ENCODE results near the gene RAB19.
"Not testable (repeated sequence)": the region's sequence is repeated elsewhere in the genome, so short reads cannot be mapped to it uniquely, and the experiment has no call there.

Gene RAB19

DNA sequence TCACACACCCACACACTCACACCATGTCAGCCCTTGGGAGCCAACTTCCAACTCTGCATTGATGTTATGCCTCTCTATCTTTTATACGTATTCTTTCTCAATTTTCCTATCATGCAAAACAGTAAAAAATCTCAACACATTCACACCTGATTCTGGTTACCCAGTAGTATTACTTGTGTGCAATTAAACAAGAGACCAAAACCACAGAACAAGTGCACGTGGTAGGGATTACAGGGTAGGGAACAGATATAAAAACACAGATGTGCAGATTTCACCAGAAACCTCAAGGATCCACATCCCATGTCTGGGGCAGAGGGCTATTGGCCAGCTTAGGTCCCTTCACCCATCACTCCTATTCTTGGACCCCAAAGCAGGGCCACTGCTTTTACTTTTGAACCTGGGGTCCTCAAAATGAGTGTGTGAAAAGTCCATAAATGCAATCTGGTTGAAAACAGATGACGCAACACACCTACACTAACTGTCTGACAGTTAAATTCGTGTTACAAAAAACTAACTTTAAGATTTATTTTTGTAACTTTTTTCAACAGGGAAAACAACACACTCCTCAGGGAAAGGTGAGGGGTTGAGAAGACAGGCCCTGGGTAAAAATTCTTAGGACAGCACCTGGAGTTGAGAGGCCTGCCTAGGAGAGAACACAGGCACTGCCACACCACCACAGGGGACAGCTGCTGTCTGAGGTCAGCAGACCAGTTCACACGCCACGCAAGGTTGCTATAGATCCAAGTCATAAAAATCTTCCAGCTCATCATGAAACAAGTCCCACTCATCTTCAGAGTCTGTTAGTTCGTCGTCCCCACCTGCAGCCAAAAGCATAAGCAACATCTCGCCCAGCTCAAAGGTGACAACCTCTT lies 50.2 kb downstream of the RAB19 start:
- not testable (repeated sequence) for DNase-seq (ENCODE audit: low spot score)

- DNase-seq (ENCODE audit: low spot score) = no peak
Observed at GRCh38 chr7:140454657-140455015, 50.8 kb downstream of the RAB19 start.

DNA sequence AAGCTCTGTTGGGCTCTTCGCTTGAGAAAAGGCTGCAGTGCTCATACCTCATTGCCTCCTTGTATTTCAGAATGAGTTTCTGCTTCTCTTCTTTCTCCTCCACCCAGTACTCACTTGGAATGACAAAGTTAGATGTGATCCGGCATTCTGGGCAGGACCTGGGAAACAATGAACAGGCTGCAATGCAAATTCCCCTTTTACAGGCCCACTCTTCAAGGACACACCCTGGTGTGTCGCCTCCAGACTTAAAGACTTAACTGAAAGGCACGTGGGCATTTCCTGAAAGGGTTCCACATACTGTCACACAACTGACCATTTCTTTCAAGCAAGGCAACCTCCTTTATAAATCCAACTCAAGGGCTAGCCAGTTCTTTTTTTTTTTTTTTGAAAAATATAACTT lies 51.9 kb downstream of the RAB19 start:
- no peak for DNase-seq (ENCODE audit: low spot score)

- no peak for DNase-seq (ENCODE audit: low spot score)
Observed at GRCh38 chr7:140456551-140457051, 52.7 kb downstream of the RAB19 start.

DNA sequence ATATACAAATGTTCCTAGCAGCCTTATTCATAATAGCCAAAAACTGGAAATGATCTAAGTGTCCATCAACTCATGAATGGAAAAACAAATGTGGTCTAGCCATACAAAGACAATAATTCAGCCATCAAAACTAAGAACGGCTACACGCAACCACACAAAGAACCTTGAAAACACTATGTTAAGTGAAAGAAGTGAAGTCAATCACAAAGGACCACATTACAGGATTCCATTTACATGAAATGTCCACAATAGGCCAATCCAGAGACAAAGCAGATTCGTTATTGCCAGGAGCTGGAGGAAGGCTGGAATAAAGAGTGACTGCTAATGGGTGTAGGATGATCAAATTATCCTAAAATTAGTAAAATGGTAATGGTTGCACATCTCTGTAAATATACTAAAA lies 54.3 kb downstream of the RAB19 start:
- no peak for DNase-seq (ENCODE audit: low spot score)

GRCh38 chr7:140458916-140459315 lies 55.1 kb downstream of the RAB19 start:
- no peak for DNase-seq (ENCODE audit: low spot score)

- DNase-seq (ENCODE audit: low spot score) = no peak
Observed at GRCh38 chr7:140463111-140463510, 59.3 kb downstream of the RAB19 start.

GRCh38 chr7:140475747-140476333 lies 72.0 kb downstream of the RAB19 start:
- DNase-seq (ENCODE audit: low spot score) = peak; percentile 73

GRCh38 chr7:140476698-140477261 lies 72.9 kb downstream of the RAB19 start:
- DNase-seq (ENCODE audit: low spot score) = no peak
